ENCODE data around the gene METTL16.

GRCh38 chr17:2449486-2449885 lies 62.2 kb downstream of the METTL16 start:
- TF ChIP-seq POLR2A (IDR thresholded peaks at IDR 0.05; ENCODE audit: low read length): no peak
- no peak for TF ChIP-seq GATA1 (IDR thresholded peaks at IDR 0.05; ENCODE audit: low read depth, low read length)

All from erythroblast (primary cell).